ENCODE measurements around the gene KCNJ3. TPM values are rescaled to one million over a fixed set of nuclear protein-coding genes. Genes with fewer than 3 reads are reported as not detected.

KCNJ3 gene
- total and polyA plus RNA-seq, 9 of the 15 experiments (the other 6 are each of a cell fraction or from before 2014, with no cell fraction given) = not detected

DNA sequence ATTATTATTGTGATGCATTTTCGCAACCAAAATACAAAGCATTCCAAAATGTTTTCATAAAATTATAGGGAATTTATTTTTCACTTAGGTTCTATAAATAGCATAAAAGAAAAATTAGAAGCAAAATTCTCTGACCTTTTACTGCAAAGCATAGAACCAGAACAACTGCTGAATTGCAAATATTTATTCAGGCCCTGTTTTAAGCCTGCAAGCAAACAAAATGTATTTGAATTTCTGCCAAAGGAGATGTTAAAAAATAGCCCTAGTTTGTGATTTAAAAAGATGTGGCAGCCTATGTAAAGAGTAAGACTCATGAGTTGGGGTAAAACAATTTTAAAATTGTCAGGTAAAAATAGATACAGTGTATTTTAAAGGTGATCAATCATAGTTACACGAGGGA, 138.1 kb downstream of the KCNJ3 start:
- DNase-seq (ENCODE audit: extremely low read depth in 1 of 4, low spot score in 3 of 4) (no peak), ATAC-seq (no peak), FAIRE-seq (no peak)
- in situ Hi-C loops (cut with MboI) (no loop called here), intact Hi-C loops (cut with micrococcal nuclease) (no loop called here)
- H4K20me1 ChIP-seq (replicated peaks; ENCODE audit: control insufficient read depth, insufficient read depth, low read length) = no peaks in the 10 kb centered on the region
- no peaks in the 10 kb centered on the region for H3K9me1 ChIP-seq (ENCODE audit: control insufficient read depth, insufficient read depth, low read length)
- no peaks in the 10 kb centered on the region for H3K27me3 ChIP-seq (ENCODE audit: control insufficient read depth in 2 of 2, insufficient read depth in 2 of 2, low read length in 2 of 2)
- POLR2A ChIA-PET = no interaction called here
- no peak overlapping the region for H3K27ac ChIP-seq (ENCODE audit: extremely low read depth, low read depth, low read length)
- TF ChIP-seq ARID1B (IDR thresholded peaks at IDR 0.05) (no peak), ZNF444 (CRISPR knock-in tag; IDR thresholded peaks at IDR 0.05) (no peak), ATF1 (CRISPR knock-in tag; IDR thresholded peaks at IDR 0.05) (no peak), ATF1 (tag; IDR thresholded peaks at IDR 0.05) (no peak), MCM7 (IDR thresholded peaks at IDR 0.05) (no peak), FOS (IDR thresholded peaks at IDR 0.05; ENCODE audit: extremely low read depth, insufficient read length) (no peak), ZNF274 (IDR thresholded peaks at IDR 0.05; ENCODE audit: borderline replicate concordance, low read depth, low read length) (no peak), MIER1 (IDR thresholded peaks at IDR 0.05; ENCODE audit: low read depth) (no peak), ZNF695 (CRISPR knock-in tag; IDR thresholded peaks at IDR 0.05) (no peak), NFIC (IDR thresholded peaks at IDR 0.05) (no peak), TGIF2 (CRISPR knock-in tag; IDR thresholded peaks at IDR 0.05) (no peak)
- TF ChIP-seq, protein P1, sequence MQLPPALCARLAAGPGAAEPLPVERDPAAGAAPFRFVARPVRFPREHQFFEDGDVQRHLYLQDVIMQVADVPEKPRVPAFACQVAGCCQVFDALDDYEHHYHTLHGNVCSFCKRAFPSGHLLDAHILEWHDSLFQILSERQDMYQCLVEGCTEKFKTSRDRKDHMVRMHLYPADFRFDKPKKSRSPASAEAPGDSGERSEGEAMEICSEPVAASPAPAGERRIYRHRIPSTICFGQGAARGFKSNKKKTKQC (CRISPR knock-in tag; IDR thresholded peaks at IDR 0.05) = no peak
- H3K36me3 ChIP-seq (ENCODE audit: control insufficient read depth, insufficient read depth, low read length) = no peaks in the 10 kb centered on the region
- no peak overlapping the region for H2AFZ ChIP-seq (ENCODE audit: low read depth, low read length)
- no TSS peak for BruUV-seq (replicated peaks)
- no peak overlapping the region for H3K4me3 ChIP-seq
- no peak overlapping the region for H3K4me2 ChIP-seq (ENCODE audit: insufficient read depth, low read length)
- H3K9ac ChIP-seq (ENCODE audit: insufficient read depth in 1 of 2, low read depth in 2 of 2, low read length in 2 of 2) = no peak overlapping the region
- H3K9me3 ChIP-seq (replicated peaks; ENCODE audit: control insufficient read depth, insufficient read depth, low read depth, low read length) = no peaks in the 10 kb centered on the region
- no peaks in the 10 kb centered on the region for H3K4me1 ChIP-seq (replicated peaks in 1 of 2; ENCODE audit: control insufficient read depth in 2 of 2, insufficient read depth in 2 of 2, low read length in 2 of 2)
- no peaks in the 10 kb centered on the region for H3K79me2 ChIP-seq (ENCODE audit: control insufficient read depth, insufficient read depth, low read length)
- CTCF ChIA-PET (ENCODE audit: low intra/inter-chr PET ratio) = no interaction called here
- WGBS (ENCODE audit: insufficient coverage, low coverage, missing lambda C conversion rate) = 0% methylated on average over 2 of the region's 2 CpGs
